Astrocyte (in vitro differentiated cells and primary cell): ENCODE measurements around the gene CNTRL. TPM values are rescaled to one million over a fixed set of nuclear protein-coding genes. Genes with fewer than 3 reads are reported as not detected.

Experiments
- DNase-seq: peaks from one replicate; pipeline ENCODE4 v3.0.0-alpha.2; 2010; ENCODE audit warnings: low read depth
- FAIRE-seq: peaks from 2 replicates; lab custom pipeline; 2011; peaks lifted over from hg19 to GRCh38; lab: Jason Lieb, UNC
- H2AFZ ChIP-seq: 2 replicates; pipeline ENCODE4 v1.6.0; 2012; ENCODE audit warnings: low read depth, low read length, inconsistent platforms
- H3K27ac ChIP-seq: 2 replicates; pipeline ENCODE4 v1.5.1; 2011; ENCODE audit warnings: low read depth, low read length, inconsistent platforms
- H3K27me3 ChIP-seq: 2 replicates; pipeline ENCODE4 v1.6.0; 2011; ENCODE audit warnings: low read length, inconsistent platforms; ENCODE audit not compliant: insufficient read depth
- H3K36me3 ChIP-seq: 2 replicates; pipeline ENCODE4 v1.5.1; 2011; ENCODE audit warnings: low read length, inconsistent platforms; ENCODE audit not compliant: insufficient read depth
- H3K4me1 ChIP-seq: 2 replicates; pipeline ENCODE4 v1.5.1; 2011; ENCODE audit warnings: low read length, inconsistent platforms; ENCODE audit not compliant: insufficient read depth
- H3K4me2 ChIP-seq: 2 replicates; pipeline ENCODE4 v1.6.0; 2012; ENCODE audit warnings: low read length, inconsistent platforms
- H3K4me3 ChIP-seq: 2 replicates; pipeline ENCODE4 v1.5.1; 2011; ENCODE audit warnings: low read depth, mild to moderate bottlenecking, low read length, inconsistent platforms; ENCODE audit not compliant: insufficient read depth
- H3K79me2 ChIP-seq: 2 replicates; pipeline ENCODE4 v1.6.0; 2012; ENCODE audit warnings: mild to moderate bottlenecking, low read length, inconsistent platforms; ENCODE audit not compliant: insufficient read depth
- H3K9ac ChIP-seq: 2 replicates; pipeline ENCODE4 v1.6.0; 2012; ENCODE audit warnings: mild to moderate bottlenecking, low read length, inconsistent platforms
- H3K9me3 ChIP-seq: 2 replicates; pipeline ENCODE4 v1.5.1; 2012; ENCODE audit warnings: low read depth, mild to moderate bottlenecking, low read length, inconsistent platforms; ENCODE audit not compliant: insufficient read depth
- H4K20me1 ChIP-seq: 2 replicates; pipeline ENCODE4 v1.6.0; 2012; ENCODE audit warnings: low read length, inconsistent platforms; ENCODE audit not compliant: insufficient read depth
- H3K27ac Mint-ChIP-seq: one replicate; pipeline ENCODE4 v1.8.0; 2021; ENCODE audit warnings: mild to moderate bottlenecking, mixed read lengths; ENCODE audit not compliant: unreplicated experiment
- H3K27me3 Mint-ChIP-seq: one replicate; pipeline ENCODE4 v1.8.0; 2021; ENCODE audit warnings: low read depth, mixed read lengths; ENCODE audit not compliant: unreplicated experiment
- H3K36me3 Mint-ChIP-seq: one replicate; pipeline ENCODE4 v1.8.0; 2021; ENCODE audit warnings: low read depth, mixed read lengths; ENCODE audit not compliant: unreplicated experiment
- H3K4me1 Mint-ChIP-seq: one replicate; pipeline ENCODE4 v1.8.0; 2021; ENCODE audit warnings: low read depth, mixed read lengths; ENCODE audit not compliant: unreplicated experiment
- H3K4me3 Mint-ChIP-seq: one replicate; pipeline ENCODE4 v1.8.0; 2021; ENCODE audit warnings: mild to moderate bottlenecking, moderate library complexity, mixed read lengths; ENCODE audit not compliant: unreplicated experiment
- H3K9me3 Mint-ChIP-seq: one replicate; pipeline ENCODE4 v1.8.0; 2021; ENCODE audit warnings: mild to moderate bottlenecking, mixed read lengths; ENCODE audit not compliant: unreplicated experiment
- EZH2 ChIP-seq: IDR thresholded peaks from 2 replicates; pipeline ENCODE4 v1.6.1; 2012; ENCODE audit warnings: mild to moderate bottlenecking, low read length, inconsistent platforms; ENCODE audit not compliant: insufficient read depth
- total RNA-seq: library from RNA; stranded (reverse); gene quantifications from 2 replicates; pipeline ENCODE4 v1.2.1, GENCODE V29; 2021
- TF ChIP-seq, protein P1 (sequence below): IDR thresholded peaks from 2 replicates; pipeline ENCODE4 v1.5.1; 2011; ENCODE audit warnings: low read depth, mild to moderate bottlenecking, inconsistent platforms, low read length, moderate library complexity; ENCODE audit not compliant: insufficient read depth

Gene CNTRL
- total RNA-seq, 1 donor from 2014 or later: 4.4 TPM

DNA sequence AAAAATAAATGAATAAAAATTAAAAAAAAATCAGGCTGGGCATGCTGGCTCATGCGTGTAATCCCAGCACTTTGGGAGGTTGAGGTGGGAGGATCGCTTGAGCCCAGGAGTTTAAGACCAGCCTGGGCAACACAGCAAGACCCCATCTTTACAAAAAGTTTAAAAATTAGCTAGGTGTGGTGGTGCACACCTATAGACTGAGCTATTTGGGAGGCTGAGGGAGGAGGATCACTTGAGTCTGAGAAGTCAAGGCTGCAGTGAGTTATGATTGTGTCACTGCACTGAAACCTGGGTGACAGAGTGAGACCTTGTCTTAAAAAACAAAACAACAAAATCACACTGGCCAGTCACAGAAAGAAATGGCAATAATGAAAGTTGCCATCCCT lies 3.4 kb upstream of the CNTRL start:
- no peak overlapping the region for H2AFZ ChIP-seq
- H3K9ac ChIP-seq: peak overlapping the region; percentile 61
- H3K4me3 Mint-ChIP-seq: no peak overlapping the region
- no peaks in the 10 kb centered on the region for H3K27me3 ChIP-seq
- peak overlapping the region; percentile 54 for H3K4me3 ChIP-seq
- FAIRE-seq: no peak
- no peak for TF ChIP-seq EZH2
- TF ChIP-seq, protein P1, sequence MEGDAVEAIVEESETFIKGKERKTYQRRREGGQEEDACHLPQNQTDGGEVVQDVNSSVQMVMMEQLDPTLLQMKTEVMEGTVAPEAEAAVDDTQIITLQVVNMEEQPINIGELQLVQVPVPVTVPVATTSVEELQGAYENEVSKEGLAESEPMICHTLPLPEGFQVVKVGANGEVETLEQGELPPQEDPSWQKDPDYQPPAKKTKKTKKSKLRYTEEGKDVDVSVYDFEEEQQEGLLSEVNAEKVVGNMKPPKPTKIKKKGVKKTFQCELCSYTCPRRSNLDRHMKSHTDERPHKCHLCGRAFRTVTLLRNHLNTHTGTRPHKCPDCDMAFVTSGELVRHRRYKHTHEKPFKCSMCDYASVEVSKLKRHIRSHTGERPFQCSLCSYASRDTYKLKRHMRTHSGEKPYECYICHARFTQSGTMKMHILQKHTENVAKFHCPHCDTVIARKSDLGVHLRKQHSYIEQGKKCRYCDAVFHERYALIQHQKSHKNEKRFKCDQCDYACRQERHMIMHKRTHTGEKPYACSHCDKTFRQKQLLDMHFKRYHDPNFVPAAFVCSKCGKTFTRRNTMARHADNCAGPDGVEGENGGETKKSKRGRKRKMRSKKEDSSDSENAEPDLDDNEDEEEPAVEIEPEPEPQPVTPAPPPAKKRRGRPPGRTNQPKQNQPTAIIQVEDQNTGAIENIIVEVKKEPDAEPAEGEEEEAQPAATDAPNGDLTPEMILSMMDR: no peak
- no peak for DNase-seq
- H3K27ac Mint-ChIP-seq: no peak overlapping the region
- H3K79me2 ChIP-seq: no peaks in the 10 kb centered on the region
- H3K36me3 ChIP-seq: no peaks in the 10 kb centered on the region
- peaks cover 12% of the 10 kb centered on the region for H3K4me1 ChIP-seq
- H3K9me3 Mint-ChIP-seq: peaks cover 5% of the 10 kb centered on the region
- H3K4me2 ChIP-seq: peak overlapping the region; percentile 83
- no peak overlapping the region for H3K27ac ChIP-seq
- H3K36me3 Mint-ChIP-seq: peaks cover 4% of the 10 kb centered on the region
- no peaks in the 10 kb centered on the region for H3K9me3 ChIP-seq
- H3K27me3 Mint-ChIP-seq: peaks cover 16% of the 10 kb centered on the region
- no peaks in the 10 kb centered on the region for H3K4me1 Mint-ChIP-seq
- no peaks in the 10 kb centered on the region for H4K20me1 ChIP-seq

DNA sequence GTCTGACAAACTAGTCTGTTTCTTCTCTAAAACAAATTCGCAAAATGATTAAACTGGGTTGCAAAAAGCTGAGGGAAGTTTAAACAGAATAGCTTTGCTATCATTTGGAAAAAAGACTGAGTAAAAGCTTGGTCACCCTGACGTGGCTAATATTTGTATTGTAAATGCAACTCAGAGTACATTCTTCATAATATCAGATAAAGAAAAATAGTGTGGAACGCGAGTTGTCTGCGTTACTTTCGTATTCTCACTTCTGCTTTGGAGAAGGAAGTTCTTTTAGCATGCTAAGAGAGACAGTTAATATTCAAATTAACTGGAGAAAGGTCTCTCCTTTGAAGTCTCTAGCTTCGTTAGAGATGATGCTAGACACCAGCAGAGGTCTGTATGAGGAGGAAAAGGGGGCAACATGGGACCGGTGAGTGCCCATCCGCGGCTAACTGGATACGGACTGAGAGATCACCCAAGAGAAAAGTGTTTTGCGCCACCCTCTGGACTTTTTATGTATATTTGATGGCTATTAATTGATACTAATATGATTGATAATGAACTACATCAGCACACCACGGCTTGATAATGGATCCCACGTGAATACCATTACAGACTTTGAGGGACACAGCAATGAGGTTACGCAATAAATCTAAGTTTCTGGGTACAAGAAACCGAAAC lies 2.9 kb upstream of the CNTRL start:
- no peak overlapping the region for H3K4me3 Mint-ChIP-seq
- peaks cover 4% of the 10 kb centered on the region for H3K36me3 Mint-ChIP-seq
- H3K27me3 ChIP-seq: no peaks in the 10 kb centered on the region
- H3K9me3 ChIP-seq: no peaks in the 10 kb centered on the region
- no peak overlapping the region for H3K27ac ChIP-seq
- no peaks in the 10 kb centered on the region for H3K36me3 ChIP-seq
- peak; percentile 12 for DNase-seq
- H3K9ac ChIP-seq: peak overlapping the region; percentile 61
- peak overlapping the region; percentile 53 for H2AFZ ChIP-seq
- peaks cover 5% of the 10 kb centered on the region for H3K9me3 Mint-ChIP-seq
- H3K27me3 Mint-ChIP-seq: peaks cover 19% of the 10 kb centered on the region
- no peak for FAIRE-seq
- no peaks in the 10 kb centered on the region for H4K20me1 ChIP-seq
- H3K4me3 ChIP-seq: peak overlapping the region; percentile 54
- no peak for TF ChIP-seq EZH2
- TF ChIP-seq, protein P1: peak; percentile 12
- peak overlapping the region; percentile 83 for H3K4me2 ChIP-seq
- no peaks in the 10 kb centered on the region for H3K79me2 ChIP-seq
- peaks cover 12% of the 10 kb centered on the region for H3K4me1 ChIP-seq
- H3K4me1 Mint-ChIP-seq: no peaks in the 10 kb centered on the region
- H3K27ac Mint-ChIP-seq: no peak overlapping the region

DNA sequence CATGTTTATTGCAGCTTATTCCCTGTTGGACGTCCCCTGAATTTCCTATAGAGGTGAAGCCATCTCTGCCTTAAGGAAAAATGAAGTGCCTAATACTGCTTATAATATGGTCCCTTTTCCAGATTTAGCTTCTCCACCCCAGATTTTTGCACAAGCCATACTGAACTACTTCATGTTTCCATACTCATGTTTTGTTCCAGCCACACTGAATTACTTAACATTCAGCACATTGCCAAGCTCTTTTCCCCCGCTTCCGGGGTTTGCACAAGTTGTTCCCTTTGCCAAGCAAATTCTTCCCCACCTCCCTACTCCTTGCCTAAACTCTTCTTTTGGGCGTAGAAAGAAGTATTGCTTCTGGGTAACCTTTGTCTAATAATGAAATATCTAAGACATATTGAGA lies 1.7 kb upstream of the CNTRL start:
- peaks cover 5% of the 10 kb centered on the region for H3K9me3 Mint-ChIP-seq
- Histone ChIP-seq H3K4me2 (peak overlapping the region; percentile 23), H2AFZ (no peak overlapping the region), H3K79me2 (no peaks in the 10 kb centered on the region), H3K4me1 (peaks cover 12% of the 10 kb centered on the region), H3K27ac (no peak overlapping the region), H3K36me3 (no peaks in the 10 kb centered on the region), H3K27me3 (no peaks in the 10 kb centered on the region), H3K9me3 (no peaks in the 10 kb centered on the region), H4K20me1 (no peaks in the 10 kb centered on the region), H3K4me3 (no peak overlapping the region), H3K9ac (no peak overlapping the region)
- peaks cover 4% of the 10 kb centered on the region for H3K36me3 Mint-ChIP-seq
- H3K4me1 Mint-ChIP-seq: no peaks in the 10 kb centered on the region
- no peak overlapping the region for H3K4me3 Mint-ChIP-seq
- peaks cover 19% of the 10 kb centered on the region for H3K27me3 Mint-ChIP-seq
- TF ChIP-seq EZH2: no peak
- TF ChIP-seq, protein P1: no peak
- H3K27ac Mint-ChIP-seq: no peak overlapping the region
- DNase-seq (peak; percentile 36), FAIRE-seq (no peak)
